GM23338 (cell line): ENCODE measurements around the gene COX7A2. TPM values are rescaled to one million over a fixed set of nuclear protein-coding genes. Genes with fewer than 3 reads are reported as not detected.

Experiments used
- ATAC-seq: fragments of 200-7000 bp; cut with Tn5 transposase; 3 replicates; pipeline ENCODE4 v1.9.1; 2020
- DNase-seq: peaks from one replicate; pipeline ENCODE4 v3.0.0-alpha.2; 2015; ENCODE audit warnings: low spot score
- H2AFZ ChIP-seq: fragments of 200-600 bp; sonication (generic); 2 replicates; pipeline ENCODE4 v1.8.0; 2016; ENCODE audit warnings: antibody characterized with exemption, mild to moderate bottlenecking, moderate library complexity
- H3F3A ChIP-seq: fragments of 200-600 bp; sonication (generic); replicated peaks from 2 replicates; pipeline ENCODE4 v1.8.0; 2017; ENCODE audit warnings: antibody characterized with exemption, mixed run types, low read depth
- H3K27ac ChIP-seq: fragments of 200-600 bp; sonication (generic); 2 replicates; pipeline ENCODE4 v1.6.1; 2016; ENCODE audit warnings: low read depth
- H3K27me3 ChIP-seq: fragments of 200-600 bp; sonication (generic); 2 replicates; pipeline ENCODE4 v1.8.0; 2016; ENCODE audit warnings: mild to moderate bottlenecking, mixed run types, moderate library complexity; ENCODE audit not compliant: insufficient read depth
- H3K36me3 ChIP-seq: fragments of 200-600 bp; sonication (generic); 2 replicates; pipeline ENCODE4 v1.8.0; 2016; ENCODE audit warnings: mild to moderate bottlenecking; ENCODE audit not compliant: insufficient read depth
- H3K4me1 ChIP-seq: fragments of 200-600 bp; sonication (generic); 2 replicates; pipeline ENCODE4 v1.8.0; 2016; ENCODE audit warnings: mild to moderate bottlenecking, moderate library complexity; ENCODE audit not compliant: insufficient read depth
- H3K4me2 ChIP-seq: fragments of 200-600 bp; sonication (generic); 2 replicates; pipeline ENCODE4 v1.7.1; 2017; ENCODE audit warnings: mixed run types
- H3K4me3 ChIP-seq: fragments of 200-600 bp; sonication (generic); 2 replicates; pipeline ENCODE4 v1.6.1; 2016; ENCODE audit warnings: mixed run types
- H3K79me2 ChIP-seq: fragments of 200-600 bp; sonication (generic); replicated peaks from 2 replicates; pipeline ENCODE4 v1.8.0; 2017; ENCODE audit warnings: mild to moderate bottlenecking; ENCODE audit not compliant: insufficient read depth
- H3K9me2 ChIP-seq: fragments of 200-600 bp; sonication (generic); 2 replicates; pipeline ENCODE4 v1.8.0; 2017; ENCODE audit not compliant: insufficient read depth
- H4K20me1 ChIP-seq: fragments of 200-600 bp; sonication (generic); replicated peaks from 2 replicates; pipeline ENCODE4 v1.8.0; 2017; ENCODE audit warnings: mild to moderate bottlenecking; ENCODE audit not compliant: insufficient read depth
- H3K27ac Mint-ChIP-seq: 2 replicates; pipeline ENCODE4 v1.8.0; 2020; ENCODE audit warnings: inconsistent platforms, mild to moderate bottlenecking, moderate library complexity, mixed read lengths
- H3K27me3 Mint-ChIP-seq: 3 replicates; pipeline ENCODE4 v1.8.0; 2022; ENCODE audit warnings: low read depth, mild to moderate bottlenecking, moderate library complexity, mixed read lengths, inconsistent platforms; ENCODE audit not compliant: insufficient read depth, poor library complexity
- H3K36me3 Mint-ChIP-seq: 3 replicates; pipeline ENCODE4 v1.8.0; 2021; ENCODE audit warnings: low read depth, mild to moderate bottlenecking, inconsistent platforms, moderate library complexity, mixed read lengths
- H3K4me1 Mint-ChIP-seq: 3 replicates; pipeline ENCODE4 v1.8.0; 2020; ENCODE audit warnings: mild to moderate bottlenecking, inconsistent platforms, mixed read lengths
- H3K4me3 Mint-ChIP-seq: 3 replicates; pipeline ENCODE4 v1.8.0; 2021; ENCODE audit warnings: moderate library complexity, mild to moderate bottlenecking, inconsistent platforms, mixed read lengths
- H3K9me3 Mint-ChIP-seq: 3 replicates; pipeline ENCODE4 v1.8.0; 2020; ENCODE audit warnings: moderate library complexity, mild to moderate bottlenecking, inconsistent platforms, mixed read lengths
- CREB1 ChIP-seq: fragments of 250-450 bp; sonication (Bioruptor Pico); IDR thresholded peaks from 2 replicates; pipeline ENCODE4 v1.5.0; 2020; ENCODE audit warnings: low read depth, mild to moderate bottlenecking, moderate library complexity
- EZH2 ChIP-seq: fragments of 200-600 bp; sonication (generic); IDR thresholded peaks from one replicate; pipeline ENCODE4 v1.8.0; 2017; ENCODE audit warnings: antibody characterized with exemption, mild to moderate bottlenecking, low read depth; ENCODE audit not compliant: unreplicated experiment
- EZH2phosphoT487 ChIP-seq: fragments of 200-600 bp; sonication (generic); IDR thresholded peaks from one replicate; pipeline ENCODE4 v1.8.1; 2018; ENCODE audit warnings: antibody characterized with exemption; ENCODE audit not compliant: unreplicated experiment
- JUNB ChIP-seq: IDR thresholded peaks from one replicate; pipeline ENCODE4 v1.6.1; 2016; ENCODE audit warnings: antibody characterized with exemption; ENCODE audit not compliant: unreplicated experiment
- NANOG ChIP-seq: IDR thresholded peaks from 2 replicates; pipeline ENCODE4 v1.6.1; 2016; ENCODE audit warnings: antibody characterized with exemption, borderline replicate concordance
- STAT1 ChIP-seq: IDR thresholded peaks from one replicate; pipeline ENCODE4 v1.6.1; 2016; ENCODE audit warnings: antibody characterized with exemption; ENCODE audit not compliant: unreplicated experiment
- ZNF114 ChIP-seq: fragments of 250-450 bp; sonication (Bioruptor Pico); IDR thresholded peaks from 2 replicates; pipeline ENCODE4 v1.5.0; 2020; ENCODE audit warnings: mild to moderate bottlenecking, moderate library complexity
- ZNF331 ChIP-seq: fragments of 250-450 bp; sonication (Bioruptor Pico); IDR thresholded peaks from 2 replicates; pipeline ENCODE4 v1.5.0; 2020; ENCODE audit warnings: low read depth, mild to moderate bottlenecking, moderate library complexity
- polyA plus RNA-seq: library from polyadenylated mRNA; unstranded; fragments of >200 nt; fragmentation: Nextera tagmentation; extraction: Ambion mirVana; gene quantifications from 2 replicates; pipeline ENCODE4 v1.2.1, GENCODE V29; 2016
- total RNA-seq: library from RNA; depleted of rRNA; stranded (reverse); fragments of >200 nt; shearing (Covaris generic); gene quantifications from 2 replicates; pipeline ENCODE4 v1.2.3, GENCODE V29; 2014
- TF ChIP-seq, protein P1 (sequence below): IDR thresholded peaks from one replicate; pipeline ENCODE4 v1.6.1; 2018; ENCODE audit warnings: antibody characterized with exemption; ENCODE audit not compliant: unreplicated experiment
- TF ChIP-seq, protein P2 (sequence below): fragments of 250-450 bp; sonication (Bioruptor Pico); IDR thresholded peaks from 2 replicates; pipeline ENCODE4 v1.5.0; 2020; ENCODE audit warnings: mild to moderate bottlenecking, moderate library complexity

The COX7A2 gene
- total and polyA plus RNA-seq, 2 experiments from 2014 or later = 93.7 to 963 TPM

GRCh38 chr6:75209184-75209723 lies 34.3 kb downstream of the COX7A2 start:
- H3K27me3 Mint-ChIP-seq = peaks cover 49% of the 10 kb centered on the region
- Histone ChIP-seq H4K20me1 (no peaks in the 10 kb centered on the region), H3K79me2 (no peaks in the 10 kb centered on the region), H3K4me1 (peaks cover 47% of the 10 kb centered on the region), H3K9me2 (no peaks in the 10 kb centered on the region; the same call in 1 of the 2 replicates), H3K4me2 (no peak overlapping the region), H3F3A (no peaks in the 10 kb centered on the region; the same call in 1 of the 2 replicates), H3K4me3 (no peak overlapping the region), H3K27me3 (peaks cover 54% of the 10 kb centered on the region), H3K36me3 (no peaks in the 10 kb centered on the region), H2AFZ (0 out of 2 replicates have a peak overlapping the region, but pooled peaks have one; percentile 30), H3K27ac (no peak overlapping the region)
- DNase-seq = no peak
- H3K4me1 Mint-ChIP-seq = peaks cover 57% of the 10 kb centered on the region
- no peaks in the 10 kb centered on the region for H3K36me3 Mint-ChIP-seq
- H3K4me3 Mint-ChIP-seq = peak overlapping the region; percentile 78; the same call in 2 of the 3 replicates
- H3K27ac Mint-ChIP-seq = no peak overlapping the region
- TF ChIP-seq NANOG = no peak
- no peak for TF ChIP-seq CREB1 (CRISPR knock-in tag)
- no peaks in the 10 kb centered on the region; the same call in 2 of the 3 replicates for H3K9me3 Mint-ChIP-seq
- ATAC-seq = no peak

DNA sequence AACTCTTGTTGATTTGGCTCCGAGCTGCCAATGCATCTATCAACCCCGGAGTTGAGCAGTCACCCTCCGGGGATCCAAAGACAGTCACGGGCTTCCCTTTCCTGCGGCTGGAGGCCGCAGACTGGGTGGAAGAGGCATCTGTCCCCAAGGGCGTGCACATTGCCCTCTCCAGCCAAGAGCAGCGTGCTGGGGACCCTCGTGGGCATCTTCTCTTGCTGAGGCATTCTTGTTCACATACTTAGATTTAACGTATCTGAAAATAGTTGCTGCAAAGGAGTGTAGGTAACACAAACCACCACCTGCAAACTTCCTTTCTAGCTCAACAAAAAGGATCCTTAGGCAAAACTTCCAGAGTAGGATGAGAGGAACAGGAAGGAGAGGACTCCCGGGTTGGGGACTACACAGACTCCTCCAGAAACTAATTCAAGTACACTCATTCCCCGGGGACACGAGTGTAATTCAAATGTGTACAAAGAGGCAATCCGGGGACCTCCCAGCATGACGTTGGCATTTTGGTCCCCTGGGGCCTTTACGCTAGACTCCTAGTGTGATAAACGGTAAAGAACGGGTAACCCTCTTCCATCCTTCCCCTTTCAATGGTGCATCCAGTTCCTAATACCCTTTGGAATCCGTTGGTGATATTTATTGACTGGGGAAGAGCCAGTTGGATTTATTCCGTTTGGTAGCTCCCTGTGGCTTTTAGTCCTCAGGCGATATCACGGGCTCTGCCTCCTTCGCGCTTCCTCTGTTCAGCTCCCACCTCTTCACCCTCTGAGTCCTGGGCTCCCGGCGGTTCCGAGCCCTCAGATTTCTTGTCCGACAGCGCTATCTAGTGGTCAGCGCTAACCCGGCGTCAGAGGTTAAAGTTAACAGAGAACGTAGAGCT lies 35.1 kb downstream of the COX7A2 start:
- DNase-seq (peak; percentile 95), ATAC-seq (peak; percentile 48)
- H3K4me3 ChIP-seq = peak overlapping the region; percentile 80
- Mint-ChIP-seq H3K36me3 (no peaks in the 10 kb centered on the region), H3K4me1 (peaks cover 55% of the 10 kb centered on the region), H3K4me3 (peak overlapping the region; percentile 78), H3K27me3 (peaks cover 56% of the 10 kb centered on the region), H3K27ac (no peak overlapping the region), H3K9me3 (no peaks in the 10 kb centered on the region; the same call in 2 of the 3 replicates)
- peaks cover 61% of the 10 kb centered on the region for H3K27me3 ChIP-seq
- H3K27ac ChIP-seq = no peak overlapping the region
- H3K9me2 ChIP-seq = no peaks in the 10 kb centered on the region
- H3K79me2 ChIP-seq = no peaks in the 10 kb centered on the region
- peaks cover 45% of the 10 kb centered on the region for H3K4me1 ChIP-seq
- H2AFZ ChIP-seq = peak overlapping the region; percentile 99
- H3K4me2 ChIP-seq = peak overlapping the region; percentile 98
- no peaks in the 10 kb centered on the region for H4K20me1 ChIP-seq
- H3F3A ChIP-seq = no peaks in the 10 kb centered on the region; the same call in 1 of the 2 replicates
- no peaks in the 10 kb centered on the region for H3K36me3 ChIP-seq
- no peak for TF ChIP-seq ZNF114 (CRISPR knock-in tag)
- TF ChIP-seq, protein P1, sequence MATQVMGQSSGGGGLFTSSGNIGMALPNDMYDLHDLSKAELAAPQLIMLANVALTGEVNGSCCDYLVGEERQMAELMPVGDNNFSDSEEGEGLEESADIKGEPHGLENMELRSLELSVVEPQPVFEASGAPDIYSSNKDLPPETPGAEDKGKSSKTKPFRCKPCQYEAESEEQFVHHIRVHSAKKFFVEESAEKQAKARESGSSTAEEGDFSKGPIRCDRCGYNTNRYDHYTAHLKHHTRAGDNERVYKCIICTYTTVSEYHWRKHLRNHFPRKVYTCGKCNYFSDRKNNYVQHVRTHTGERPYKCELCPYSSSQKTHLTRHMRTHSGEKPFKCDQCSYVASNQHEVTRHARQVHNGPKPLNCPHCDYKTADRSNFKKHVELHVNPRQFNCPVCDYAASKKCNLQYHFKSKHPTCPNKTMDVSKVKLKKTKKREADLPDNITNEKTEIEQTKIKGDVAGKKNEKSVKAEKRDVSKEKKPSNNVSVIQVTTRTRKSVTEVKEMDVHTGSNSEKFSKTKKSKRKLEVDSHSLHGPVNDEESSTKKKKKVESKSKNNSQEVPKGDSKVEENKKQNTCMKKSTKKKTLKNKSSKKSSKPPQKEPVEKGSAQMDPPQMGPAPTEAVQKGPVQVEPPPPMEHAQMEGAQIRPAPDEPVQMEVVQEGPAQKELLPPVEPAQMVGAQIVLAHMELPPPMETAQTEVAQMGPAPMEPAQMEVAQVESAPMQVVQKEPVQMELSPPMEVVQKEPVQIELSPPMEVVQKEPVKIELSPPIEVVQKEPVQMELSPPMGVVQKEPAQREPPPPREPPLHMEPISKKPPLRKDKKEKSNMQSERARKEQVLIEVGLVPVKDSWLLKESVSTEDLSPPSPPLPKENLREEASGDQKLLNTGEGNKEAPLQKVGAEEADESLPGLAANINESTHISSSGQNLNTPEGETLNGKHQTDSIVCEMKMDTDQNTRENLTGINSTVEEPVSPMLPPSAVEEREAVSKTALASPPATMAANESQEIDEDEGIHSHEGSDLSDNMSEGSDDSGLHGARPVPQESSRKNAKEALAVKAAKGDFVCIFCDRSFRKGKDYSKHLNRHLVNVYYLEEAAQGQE = no peak
- TF ChIP-seq EZH2phosphoT487 = peak; percentile 25
- TF ChIP-seq, protein P2, sequence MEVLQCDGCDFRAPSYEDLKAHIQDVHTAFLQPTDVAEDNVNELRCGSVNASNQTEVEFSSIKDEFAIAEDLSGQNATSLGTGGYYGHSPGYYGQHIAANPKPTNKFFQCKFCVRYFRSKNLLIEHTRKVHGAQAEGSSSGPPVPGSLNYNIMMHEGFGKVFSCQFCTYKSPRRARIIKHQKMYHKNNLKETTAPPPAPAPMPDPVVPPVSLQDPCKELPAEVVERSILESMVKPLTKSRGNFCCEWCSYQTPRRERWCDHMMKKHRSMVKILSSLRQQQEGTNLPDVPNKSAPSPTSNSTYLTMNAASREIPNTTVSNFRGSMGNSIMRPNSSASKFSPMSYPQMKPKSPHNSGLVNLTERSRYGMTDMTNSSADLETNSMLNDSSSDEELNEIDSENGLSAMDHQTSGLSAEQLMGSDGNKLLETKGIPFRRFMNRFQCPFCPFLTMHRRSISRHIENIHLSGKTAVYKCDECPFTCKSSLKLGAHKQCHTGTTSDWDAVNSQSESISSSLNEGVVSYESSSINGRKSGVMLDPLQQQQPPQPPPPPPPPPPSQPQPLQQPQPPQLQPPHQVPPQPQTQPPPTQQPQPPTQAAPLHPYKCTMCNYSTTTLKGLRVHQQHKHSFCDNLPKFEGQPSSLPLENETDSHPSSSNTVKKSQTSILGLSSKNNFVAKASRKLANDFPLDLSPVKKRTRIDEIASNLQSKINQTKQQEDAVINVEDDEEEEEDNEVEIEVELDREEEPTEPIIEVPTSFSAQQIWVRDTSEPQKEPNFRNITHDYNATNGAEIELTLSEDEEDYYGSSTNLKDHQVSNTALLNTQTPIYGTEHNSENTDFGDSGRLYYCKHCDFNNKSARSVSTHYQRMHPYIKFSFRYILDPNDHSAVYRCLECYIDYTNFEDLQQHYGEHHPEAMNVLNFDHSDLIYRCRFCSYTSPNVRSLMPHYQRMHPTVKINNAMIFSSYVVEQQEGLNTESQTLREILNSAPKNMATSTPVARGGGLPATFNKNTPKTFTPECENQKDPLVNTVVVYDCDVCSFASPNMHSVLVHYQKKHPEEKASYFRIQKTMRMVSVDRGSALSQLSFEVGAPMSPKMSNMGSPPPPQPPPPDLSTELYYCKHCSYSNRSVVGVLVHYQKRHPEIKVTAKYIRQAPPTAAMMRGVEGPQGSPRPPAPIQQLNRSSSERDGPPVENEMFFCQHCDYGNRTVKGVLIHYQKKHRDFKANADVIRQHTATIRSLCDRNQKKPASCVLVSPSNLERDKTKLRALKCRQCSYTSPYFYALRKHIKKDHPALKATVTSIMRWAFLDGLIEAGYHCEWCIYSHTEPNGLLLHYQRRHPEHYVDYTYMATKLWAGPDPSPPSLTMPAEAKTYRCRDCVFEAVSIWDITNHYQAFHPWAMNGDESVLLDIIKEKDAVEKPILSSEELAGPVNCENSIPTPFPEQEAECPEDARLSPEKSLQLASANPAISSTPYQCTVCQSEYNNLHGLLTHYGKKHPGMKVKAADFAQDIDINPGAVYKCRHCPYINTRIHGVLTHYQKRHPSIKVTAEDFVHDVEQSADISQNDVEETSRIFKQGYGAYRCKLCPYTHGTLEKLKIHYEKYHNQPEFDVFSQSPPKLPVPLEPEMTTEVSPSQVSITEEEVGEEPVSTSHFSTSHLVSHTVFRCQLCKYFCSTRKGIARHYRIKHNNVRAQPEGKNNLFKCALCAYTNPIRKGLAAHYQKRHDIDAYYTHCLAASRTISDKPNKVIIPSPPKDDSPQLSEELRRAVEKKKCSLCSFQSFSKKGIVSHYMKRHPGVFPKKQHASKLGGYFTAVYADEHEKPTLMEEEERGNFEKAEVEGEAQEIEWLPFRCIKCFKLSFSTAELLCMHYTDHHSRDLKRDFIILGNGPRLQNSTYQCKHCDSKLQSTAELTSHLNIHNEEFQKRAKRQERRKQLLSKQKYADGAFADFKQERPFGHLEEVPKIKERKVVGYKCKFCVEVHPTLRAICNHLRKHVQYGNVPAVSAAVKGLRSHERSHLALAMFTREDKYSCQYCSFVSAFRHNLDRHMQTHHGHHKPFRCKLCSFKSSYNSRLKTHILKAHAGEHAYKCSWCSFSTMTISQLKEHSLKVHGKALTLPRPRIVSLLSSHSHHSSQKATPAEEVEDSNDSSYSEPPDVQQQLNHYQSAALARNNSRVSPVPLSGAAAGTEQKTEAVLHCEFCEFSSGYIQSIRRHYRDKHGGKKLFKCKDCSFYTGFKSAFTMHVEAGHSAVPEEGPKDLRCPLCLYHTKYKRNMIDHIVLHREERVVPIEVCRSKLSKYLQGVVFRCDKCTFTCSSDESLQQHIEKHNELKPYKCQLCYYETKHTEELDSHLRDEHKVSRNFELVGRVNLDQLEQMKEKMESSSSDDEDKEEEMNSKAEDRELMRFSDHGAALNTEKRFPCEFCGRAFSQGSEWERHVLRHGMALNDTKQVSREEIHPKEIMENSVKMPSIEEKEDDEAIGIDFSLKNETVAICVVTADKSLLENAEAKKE (CRISPR knock-in tag) = no peak
- peak; percentile 59 for TF ChIP-seq EZH2
- no peak for TF ChIP-seq ZNF331 (CRISPR knock-in tag)
- no peak for TF ChIP-seq STAT1
- TF ChIP-seq JUNB = no peak
- no peak for TF ChIP-seq CREB1 (CRISPR knock-in tag)
- TF ChIP-seq NANOG = no peak
